K562 (cell line): ENCODE data around the gene CAPN5. TPM values are rescaled to one million over a fixed set of nuclear protein-coding genes. Genes with fewer than 3 reads are reported as not detected.

Experiments
- FUS ChIP-seq: fragments of 200-400 bp; formaldehyde crosslinking; optimal IDR thresholded peaks from 2 replicates; pipeline ENCODE3; 2017; ENCODE audit warnings: low read depth, low read length
- RBBP5 ChIP-seq: fragments of 200-600 bp; sonication (generic); IDR thresholded peaks from 2 replicates; pipeline ENCODE4 v1.6.1; 2012; ENCODE audit warnings: borderline replicate concordance, mild to moderate bottlenecking, low read length, control low read depth, inconsistent platforms; ENCODE audit not compliant: insufficient read depth, poor library complexity, severe bottlenecking
- ZNF717 ChIP-seq: fragments of 250-450 bp; sonication (Bioruptor Pico); IDR thresholded peaks from 2 replicates; pipeline ENCODE4 v1.5.0; 2021
- polyA plus RNA-seq, 8 experiments: library from polyadenylated mRNA; depleted of rRNA in 4 of 8; stranded (reverse) in 5 of 8; unstranded in 3 of 8; fragments of >200 nt; fragmentation: Nextera tagmentation in 2 of 8; fragmentation: Illumina TruSeq in 1 of 8; extraction: Ambion mirVana in 2 of 8; extraction: Trizol in 1 of 8; gene quantifications; 2 replicates each; pipeline versions ENCODE4 v1.2.1 to v1.2.3, GENCODE V29; 2011 to 2014; ENCODE audit warnings: inconsistent platforms in 1 of 8, missing spikeins in 1 of 8
- total RNA-seq, 7 experiments: library from RNA; depleted of rRNA in 6 of 7; stranded (reverse); fragments of >200 nt in 6 of 7; fragmentation: Illumina TruSeq in 2 of 7; extraction: Trizol in 2 of 7; gene quantifications; 2 replicates each; pipeline versions ENCODE4 v1.2.1 to v1.2.3, GENCODE V29; 2011 to 2021; ENCODE audit warnings: low replicate concordance in 1 of 7
- TF ChIP-seq, protein P1 (sequence below): sonication (generic); IDR thresholded peaks from 2 replicates; pipeline ENCODE4 v1.6.1; 2016
- TF ChIP-seq, protein P2 (sequence below): fragments of 250-450 bp; sonication (Bioruptor Pico); IDR thresholded peaks from 2 replicates; pipeline ENCODE4 v1.8.0; 2021; ENCODE audit warnings: moderate library complexity, mild to moderate bottlenecking, inconsistent platforms
- TF ChIP-seq, protein P3 (sequence below): fragments of 250-450 bp; sonication (Bioruptor Pico); IDR thresholded peaks from 2 replicates; pipeline ENCODE4 v1.4.0; 2020; ENCODE audit warnings: mild to moderate bottlenecking, moderate library complexity
- TF ChIP-seq, protein P4 (sequence below), 2 experiments: fragments of 450-650 bp in 1 of 2; IDR thresholded peaks; 2 replicates each; pipeline ENCODE4 v1.6.1; 2011 to 2017; ENCODE audit warnings: low read depth in 2 of 2, antibody characterized with exemption in 1 of 2, borderline replicate concordance in 1 of 2, low read length in 1 of 2, mild to moderate bottlenecking in 1 of 2, mixed read lengths in 1 of 2; ENCODE audit not compliant: control insufficient read depth in 1 of 2
- TF ChIP-seq, protein P5 (sequence below): sonication (generic); formaldehyde crosslinking; IDR thresholded peaks from 2 replicates; pipeline ENCODE4 v1.8.0; 2022; ENCODE audit warnings: missing genetic modification reagents, mild to moderate bottlenecking, moderate library complexity, borderline replicate concordance

Gene CAPN5
- total and polyA plus RNA-seq, 9 of the 15 experiments (the other 6 are each of a cell fraction or from before 2014, with no cell fraction given): 0.04 to 0.44 (median 0.14) TPM; not detected in 2

DNA sequence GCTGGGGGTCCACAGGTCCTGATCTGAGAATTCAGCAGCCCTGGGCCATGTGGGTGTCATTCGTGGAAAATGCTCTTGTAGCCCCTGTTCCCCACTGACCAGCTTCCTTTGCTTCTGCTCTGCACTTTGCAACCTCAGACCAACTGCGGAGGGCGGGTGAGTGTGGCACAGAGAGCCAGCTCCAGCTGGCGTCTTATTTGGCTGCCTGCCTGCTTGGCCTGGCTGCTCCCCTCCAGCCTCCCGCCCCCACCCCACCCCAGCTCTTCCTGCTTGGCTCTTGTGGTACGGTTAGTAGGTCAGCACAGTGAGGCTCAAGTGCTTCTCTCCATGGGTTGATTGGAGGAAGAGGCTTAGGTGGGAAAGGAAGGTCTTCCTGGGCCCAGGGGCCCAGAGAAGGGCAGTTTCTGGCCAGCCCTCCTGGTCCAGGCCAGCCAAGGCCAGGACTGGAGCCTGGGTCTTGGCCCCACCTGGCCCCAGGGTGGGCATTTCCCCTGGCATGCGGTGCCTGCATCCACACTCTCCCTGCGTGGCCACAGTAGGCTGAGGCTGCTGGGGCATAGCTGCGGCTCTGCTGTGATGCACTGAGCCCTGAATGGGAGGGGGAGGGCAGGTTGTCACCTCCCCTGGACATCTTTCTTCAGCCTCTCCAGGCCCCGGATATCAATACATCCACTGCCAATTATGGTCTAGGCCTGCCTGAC lies 87.8 kb downstream of the CAPN5 start (continued):
- TF ChIP-seq, protein P1, sequence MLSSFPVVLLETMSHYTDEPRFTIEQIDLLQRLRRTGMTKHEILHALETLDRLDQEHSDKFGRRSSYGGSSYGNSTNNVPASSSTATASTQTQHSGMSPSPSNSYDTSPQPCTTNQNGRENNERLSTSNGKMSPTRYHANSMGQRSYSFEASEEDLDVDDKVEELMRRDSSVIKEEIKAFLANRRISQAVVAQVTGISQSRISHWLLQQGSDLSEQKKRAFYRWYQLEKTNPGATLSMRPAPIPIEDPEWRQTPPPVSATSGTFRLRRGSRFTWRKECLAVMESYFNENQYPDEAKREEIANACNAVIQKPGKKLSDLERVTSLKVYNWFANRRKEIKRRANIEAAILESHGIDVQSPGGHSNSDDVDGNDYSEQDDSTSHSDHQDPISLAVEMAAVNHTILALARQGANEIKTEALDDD: no peak
- no peak for TF ChIP-seq ZNF717
- TF ChIP-seq RBBP5: no peak
- TF ChIP-seq, protein P2, sequence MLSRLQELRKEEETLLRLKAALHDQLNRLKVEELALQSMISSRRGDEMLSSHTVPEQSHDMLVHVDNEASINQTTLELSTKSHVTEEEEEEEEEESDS (CRISPR knock-in tag): no peak
- TF ChIP-seq, protein P3, sequence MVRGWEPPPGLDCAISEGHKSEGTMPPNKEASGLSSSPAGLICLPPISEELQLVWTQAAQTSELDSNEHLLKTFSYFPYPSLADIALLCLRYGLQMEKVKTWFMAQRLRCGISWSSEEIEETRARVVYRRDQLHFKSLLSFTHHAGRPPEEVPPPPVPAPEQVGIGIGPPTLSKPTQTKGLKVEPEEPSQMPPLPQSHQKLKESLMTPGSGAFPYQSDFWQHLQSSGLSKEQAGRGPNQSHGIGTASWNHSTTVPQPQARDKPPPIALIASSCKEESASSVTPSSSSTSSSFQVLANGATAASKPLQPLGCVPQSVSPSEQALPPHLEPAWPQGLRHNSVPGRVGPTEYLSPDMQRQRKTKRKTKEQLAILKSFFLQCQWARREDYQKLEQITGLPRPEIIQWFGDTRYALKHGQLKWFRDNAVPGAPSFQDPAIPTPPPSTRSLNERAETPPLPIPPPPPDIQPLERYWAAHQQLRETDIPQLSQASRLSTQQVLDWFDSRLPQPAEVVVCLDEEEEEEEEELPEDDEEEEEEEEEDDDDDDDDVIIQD (CRISPR knock-in tag): no peak
- TF ChIP-seq, protein P4, sequence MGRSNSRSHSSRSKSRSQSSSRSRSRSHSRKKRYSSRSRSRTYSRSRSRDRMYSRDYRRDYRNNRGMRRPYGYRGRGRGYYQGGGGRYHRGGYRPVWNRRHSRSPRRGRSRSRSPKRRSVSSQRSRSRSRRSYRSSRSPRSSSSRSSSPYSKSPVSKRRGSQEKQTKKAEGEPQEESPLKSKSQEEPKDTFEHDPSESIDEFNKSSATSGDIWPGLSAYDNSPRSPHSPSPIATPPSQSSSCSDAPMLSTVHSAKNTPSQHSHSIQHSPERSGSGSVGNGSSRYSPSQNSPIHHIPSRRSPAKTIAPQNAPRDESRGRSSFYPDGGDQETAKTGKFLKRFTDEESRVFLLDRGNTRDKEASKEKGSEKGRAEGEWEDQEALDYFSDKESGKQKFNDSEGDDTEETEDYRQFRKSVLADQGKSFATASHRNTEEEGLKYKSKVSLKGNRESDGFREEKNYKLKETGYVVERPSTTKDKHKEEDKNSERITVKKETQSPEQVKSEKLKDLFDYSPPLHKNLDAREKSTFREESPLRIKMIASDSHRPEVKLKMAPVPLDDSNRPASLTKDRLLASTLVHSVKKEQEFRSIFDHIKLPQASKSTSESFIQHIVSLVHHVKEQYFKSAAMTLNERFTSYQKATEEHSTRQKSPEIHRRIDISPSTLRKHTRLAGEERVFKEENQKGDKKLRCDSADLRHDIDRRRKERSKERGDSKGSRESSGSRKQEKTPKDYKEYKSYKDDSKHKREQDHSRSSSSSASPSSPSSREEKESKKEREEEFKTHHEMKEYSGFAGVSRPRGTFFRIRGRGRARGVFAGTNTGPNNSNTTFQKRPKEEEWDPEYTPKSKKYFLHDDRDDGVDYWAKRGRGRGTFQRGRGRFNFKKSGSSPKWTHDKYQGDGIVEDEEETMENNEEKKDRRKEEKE (IDR thresholded peaks at IDR 0.05; ENCODE audit: borderline replicate concordance in 1 of 2, control insufficient read depth in 1 of 2, low read depth in 2 of 2, low read length in 1 of 2): no peak
- no peak for TF ChIP-seq FUS
- TF ChIP-seq, protein P5, sequence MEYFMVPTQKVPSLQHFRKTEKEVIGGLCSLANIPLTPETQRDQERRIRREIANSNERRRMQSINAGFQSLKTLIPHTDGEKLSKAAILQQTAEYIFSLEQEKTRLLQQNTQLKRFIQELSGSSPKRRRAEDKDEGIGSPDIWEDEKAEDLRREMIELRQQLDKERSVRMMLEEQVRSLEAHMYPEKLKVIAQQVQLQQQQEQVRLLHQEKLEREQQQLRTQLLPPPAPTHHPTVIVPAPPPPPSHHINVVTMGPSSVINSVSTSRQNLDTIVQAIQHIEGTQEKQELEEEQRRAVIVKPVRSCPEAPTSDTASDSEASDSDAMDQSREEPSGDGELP: no peak
